ENCODE measurements around the gene DHRSX.

- TF ChIP-seq ZZZ3 (IDR thresholded peaks at IDR 0.05; ENCODE audit: control insufficient read depth, insufficient read length, low read depth) (no peak), EZH2 (IDR thresholded peaks at IDR 0.05; ENCODE audit: borderline replicate concordance, control insufficient read depth, low read depth, low read length) (no peak), POLR2AphosphoS2 (IDR thresholded peaks at IDR 0.05; ENCODE audit: low read depth, low read length) (no peak), NFIC (IDR thresholded peaks at IDR 0.05; ENCODE audit: low read depth, low read length) (no peak), ZNF274 (IDR thresholded peaks at IDR 0.05; ENCODE audit: insufficient read depth, insufficient read length) (no peak), POLR2A (IDR thresholded peaks at IDR 0.05; ENCODE audit: low read depth, low read length) (no peak; the same call in 1 of the 2 replicates), POLR2AphosphoS5 (IDR thresholded peaks at IDR 0.05; ENCODE audit: low read length) (no peak), USF1 (IDR thresholded peaks at IDR 0.05; ENCODE audit: borderline replicate concordance, extremely low read length, insufficient read depth, low read depth, low read length) (no peak), MAX (IDR thresholded peaks at IDR 0.05; ENCODE audit: low read depth, low read length) (no peak)
- TF ChIP-seq, protein P1, sequence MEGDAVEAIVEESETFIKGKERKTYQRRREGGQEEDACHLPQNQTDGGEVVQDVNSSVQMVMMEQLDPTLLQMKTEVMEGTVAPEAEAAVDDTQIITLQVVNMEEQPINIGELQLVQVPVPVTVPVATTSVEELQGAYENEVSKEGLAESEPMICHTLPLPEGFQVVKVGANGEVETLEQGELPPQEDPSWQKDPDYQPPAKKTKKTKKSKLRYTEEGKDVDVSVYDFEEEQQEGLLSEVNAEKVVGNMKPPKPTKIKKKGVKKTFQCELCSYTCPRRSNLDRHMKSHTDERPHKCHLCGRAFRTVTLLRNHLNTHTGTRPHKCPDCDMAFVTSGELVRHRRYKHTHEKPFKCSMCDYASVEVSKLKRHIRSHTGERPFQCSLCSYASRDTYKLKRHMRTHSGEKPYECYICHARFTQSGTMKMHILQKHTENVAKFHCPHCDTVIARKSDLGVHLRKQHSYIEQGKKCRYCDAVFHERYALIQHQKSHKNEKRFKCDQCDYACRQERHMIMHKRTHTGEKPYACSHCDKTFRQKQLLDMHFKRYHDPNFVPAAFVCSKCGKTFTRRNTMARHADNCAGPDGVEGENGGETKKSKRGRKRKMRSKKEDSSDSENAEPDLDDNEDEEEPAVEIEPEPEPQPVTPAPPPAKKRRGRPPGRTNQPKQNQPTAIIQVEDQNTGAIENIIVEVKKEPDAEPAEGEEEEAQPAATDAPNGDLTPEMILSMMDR (IDR thresholded peaks at IDR 0.05 in 2 of 3, conservative IDR thresholded peaks at IDR 0.05 in 1 of 3; ENCODE audit: control insufficient read depth in 2 of 3, extremely low read depth in 1 of 3, insufficient read depth in 1 of 3, low read depth in 3 of 3, low read length in 3 of 3) = peak; percentile 7 to 35 (median 13); a peak in 3 of 6 replicates
- TF ChIP-seq, protein P2, sequence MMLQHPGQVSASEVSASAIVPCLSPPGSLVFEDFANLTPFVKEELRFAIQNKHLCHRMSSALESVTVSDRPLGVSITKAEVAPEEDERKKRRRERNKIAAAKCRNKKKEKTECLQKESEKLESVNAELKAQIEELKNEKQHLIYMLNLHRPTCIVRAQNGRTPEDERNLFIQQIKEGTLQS (IDR thresholded peaks at IDR 0.05; ENCODE audit: borderline replicate concordance, extremely low read depth, low read depth, low read length) = no peak
- TF ChIP-seq, protein P3, sequence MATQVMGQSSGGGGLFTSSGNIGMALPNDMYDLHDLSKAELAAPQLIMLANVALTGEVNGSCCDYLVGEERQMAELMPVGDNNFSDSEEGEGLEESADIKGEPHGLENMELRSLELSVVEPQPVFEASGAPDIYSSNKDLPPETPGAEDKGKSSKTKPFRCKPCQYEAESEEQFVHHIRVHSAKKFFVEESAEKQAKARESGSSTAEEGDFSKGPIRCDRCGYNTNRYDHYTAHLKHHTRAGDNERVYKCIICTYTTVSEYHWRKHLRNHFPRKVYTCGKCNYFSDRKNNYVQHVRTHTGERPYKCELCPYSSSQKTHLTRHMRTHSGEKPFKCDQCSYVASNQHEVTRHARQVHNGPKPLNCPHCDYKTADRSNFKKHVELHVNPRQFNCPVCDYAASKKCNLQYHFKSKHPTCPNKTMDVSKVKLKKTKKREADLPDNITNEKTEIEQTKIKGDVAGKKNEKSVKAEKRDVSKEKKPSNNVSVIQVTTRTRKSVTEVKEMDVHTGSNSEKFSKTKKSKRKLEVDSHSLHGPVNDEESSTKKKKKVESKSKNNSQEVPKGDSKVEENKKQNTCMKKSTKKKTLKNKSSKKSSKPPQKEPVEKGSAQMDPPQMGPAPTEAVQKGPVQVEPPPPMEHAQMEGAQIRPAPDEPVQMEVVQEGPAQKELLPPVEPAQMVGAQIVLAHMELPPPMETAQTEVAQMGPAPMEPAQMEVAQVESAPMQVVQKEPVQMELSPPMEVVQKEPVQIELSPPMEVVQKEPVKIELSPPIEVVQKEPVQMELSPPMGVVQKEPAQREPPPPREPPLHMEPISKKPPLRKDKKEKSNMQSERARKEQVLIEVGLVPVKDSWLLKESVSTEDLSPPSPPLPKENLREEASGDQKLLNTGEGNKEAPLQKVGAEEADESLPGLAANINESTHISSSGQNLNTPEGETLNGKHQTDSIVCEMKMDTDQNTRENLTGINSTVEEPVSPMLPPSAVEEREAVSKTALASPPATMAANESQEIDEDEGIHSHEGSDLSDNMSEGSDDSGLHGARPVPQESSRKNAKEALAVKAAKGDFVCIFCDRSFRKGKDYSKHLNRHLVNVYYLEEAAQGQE (IDR thresholded peaks at IDR 0.05; ENCODE audit: low read depth, low read length) = no peak
Measured at GRCh38 chrX:2500091-2500802, 529 bp downstream of the DHRSX start.
